MM.1S (cell line): ENCODE data around the gene GDNF.

Source experiments
- DNase-seq: peaks from one replicate; pipeline ENCODE4 v3.0.0-alpha.2; 2015
- H2AFZ ChIP-seq: fragments of 300-600 bp; sonication (generic); 2 replicates; pipeline ENCODE4 v1.6.0; 2016; ENCODE audit warnings: antibody characterized with exemption, low read length
- H3F3A ChIP-seq: fragments of 300-600 bp; sonication (generic); 2 replicates; pipeline ENCODE4 v1.6.1; 2016; ENCODE audit warnings: mild to moderate bottlenecking, antibody characterized with exemption, low read length, moderate library complexity, mixed read lengths; ENCODE audit not compliant: insufficient read depth
- H3K27ac ChIP-seq: fragments of 300-600 bp; sonication (generic); 2 replicates; pipeline ENCODE4 v1.5.1; 2016; ENCODE audit warnings: mild to moderate bottlenecking, low read length
- H3K27me3 ChIP-seq: fragments of 300-600 bp; sonication (generic); replicated peaks from 2 replicates; pipeline ENCODE4 v1.6.0; 2016; ENCODE audit warnings: low read length; ENCODE audit not compliant: insufficient read depth
- H3K36me3 ChIP-seq: fragments of 300-600 bp; sonication (generic); replicated peaks from 2 replicates; pipeline ENCODE4 v1.6.1; 2016; ENCODE audit warnings: mild to moderate bottlenecking, low read length, mixed read lengths; ENCODE audit not compliant: insufficient read depth
- H3K4me1 ChIP-seq: fragments of 300-600 bp; sonication (generic); 2 replicates; pipeline ENCODE4 v1.6.1; 2016; ENCODE audit warnings: low read length, mixed read lengths
- H3K4me2 ChIP-seq: fragments of 300-600 bp; sonication (generic); 2 replicates; pipeline ENCODE4 v1.6.0; 2016; ENCODE audit warnings: low read depth, low read length
- H3K4me3 ChIP-seq: fragments of 300-600 bp; sonication (generic); 2 replicates; pipeline ENCODE4 v1.5.1; 2016; ENCODE audit warnings: low read length, mixed read lengths
- H3K79me2 ChIP-seq: fragments of 300-600 bp; sonication (generic); 2 replicates; pipeline ENCODE4 v1.6.1; 2016; ENCODE audit warnings: mixed run types, low read length, mixed read lengths
- H3K9ac ChIP-seq: fragments of 300-600 bp; sonication (generic); 2 replicates; pipeline ENCODE4 v1.6.1; 2016; ENCODE audit warnings: low read length, mixed read lengths
- H3K9me2 ChIP-seq: fragments of 300-600 bp; sonication (generic); replicated peaks from 2 replicates; pipeline ENCODE4 v1.6.1; 2016; ENCODE audit warnings: mild to moderate bottlenecking, low read length, mixed read lengths; ENCODE audit not compliant: insufficient read depth
- H3K9me3 ChIP-seq: fragments of 300-600 bp; sonication (generic); replicated peaks from 2 replicates; pipeline ENCODE4 v1.6.1; 2016; ENCODE audit warnings: mild to moderate bottlenecking, low read length, mixed read lengths; ENCODE audit not compliant: insufficient read depth
- H4K20me1 ChIP-seq: fragments of 300-600 bp; sonication (generic); 2 replicates; pipeline ENCODE4 v1.6.1; 2016; ENCODE audit warnings: mild to moderate bottlenecking, low read length, moderate library complexity, mixed read lengths; ENCODE audit not compliant: insufficient read depth
- EZH2 ChIP-seq: fragments of 300-600 bp; sonication (generic); optimal IDR thresholded peaks from 2 replicates; pipeline ENCODE3; 2017; ENCODE audit warnings: low read depth, mild to moderate bottlenecking, antibody characterized with exemption, low read length, mixed read lengths
- EZH2phosphoT487 ChIP-seq: fragments of 300-600 bp; sonication (generic); IDR thresholded peaks from 2 replicates; pipeline ENCODE4 v1.6.1; 2018; ENCODE audit warnings: antibody characterized with exemption, low read length
- TF ChIP-seq, protein P1 (sequence below): fragments of 300-600 bp; sonication (generic); IDR thresholded peaks from 2 replicates; pipeline ENCODE4 v1.5.1; 2016; ENCODE audit warnings: antibody characterized with exemption, low read length, mixed read lengths

GDNF gene

DNA sequence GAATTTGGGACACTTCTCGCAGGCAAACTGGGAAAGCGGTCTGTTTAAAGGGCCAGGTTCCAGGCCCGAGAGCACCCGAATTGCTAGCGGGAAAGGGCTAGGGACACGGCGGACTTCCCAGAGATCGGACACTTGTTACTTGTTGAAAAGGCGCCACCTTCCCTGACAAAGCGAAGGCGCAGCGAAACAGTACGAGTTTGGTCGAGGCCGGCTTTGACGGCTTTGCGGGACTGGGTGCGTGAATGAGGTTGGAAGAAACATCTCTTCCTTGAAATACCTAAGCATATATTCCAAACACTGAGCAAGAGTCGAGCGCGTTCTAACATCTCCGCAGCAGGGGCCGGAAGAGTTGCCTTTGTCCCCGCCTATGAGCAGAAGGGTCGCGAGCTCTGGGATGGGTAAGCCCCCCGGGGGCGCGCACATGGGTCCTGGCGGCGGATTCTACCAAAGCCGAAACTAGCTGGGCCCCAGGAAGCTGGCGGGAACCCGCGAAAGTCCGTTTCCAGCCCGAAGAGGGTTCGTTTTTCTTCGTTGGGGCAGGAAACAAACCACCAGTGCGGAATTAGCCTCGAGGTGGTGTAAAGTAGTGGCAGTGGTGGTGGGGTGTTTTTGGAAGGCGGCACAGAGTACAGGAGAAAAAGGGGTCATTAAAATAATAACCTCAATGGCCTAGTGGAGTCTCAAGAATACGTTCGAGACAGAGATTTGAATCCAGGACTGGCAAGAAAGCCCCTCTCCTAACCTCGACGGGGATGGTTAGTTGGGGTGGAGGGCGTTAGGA lies 1.5 kb downstream of the GDNF start:
- peaks cover 24% of the 10 kb centered on the region for H3F3A ChIP-seq
- H3K27me3 ChIP-seq = no peaks in the 10 kb centered on the region
- H3K4me2 ChIP-seq = peak overlapping the region; percentile 82
- DNase-seq = peak; percentile 20
- H3K9me3 ChIP-seq = no peaks in the 10 kb centered on the region
- H3K9ac ChIP-seq = peak overlapping the region; percentile 70; the same call in 1 of the 2 replicates
- peak overlapping the region; percentile 25; the same call in 1 of the 2 replicates for H3K27ac ChIP-seq
- no peaks in the 10 kb centered on the region for H3K9me2 ChIP-seq
- no peaks in the 10 kb centered on the region for H3K36me3 ChIP-seq
- peaks cover 19% of the 10 kb centered on the region for H3K4me1 ChIP-seq
- TF ChIP-seq EZH2phosphoT487 = no peak
- TF ChIP-seq, protein P1, sequence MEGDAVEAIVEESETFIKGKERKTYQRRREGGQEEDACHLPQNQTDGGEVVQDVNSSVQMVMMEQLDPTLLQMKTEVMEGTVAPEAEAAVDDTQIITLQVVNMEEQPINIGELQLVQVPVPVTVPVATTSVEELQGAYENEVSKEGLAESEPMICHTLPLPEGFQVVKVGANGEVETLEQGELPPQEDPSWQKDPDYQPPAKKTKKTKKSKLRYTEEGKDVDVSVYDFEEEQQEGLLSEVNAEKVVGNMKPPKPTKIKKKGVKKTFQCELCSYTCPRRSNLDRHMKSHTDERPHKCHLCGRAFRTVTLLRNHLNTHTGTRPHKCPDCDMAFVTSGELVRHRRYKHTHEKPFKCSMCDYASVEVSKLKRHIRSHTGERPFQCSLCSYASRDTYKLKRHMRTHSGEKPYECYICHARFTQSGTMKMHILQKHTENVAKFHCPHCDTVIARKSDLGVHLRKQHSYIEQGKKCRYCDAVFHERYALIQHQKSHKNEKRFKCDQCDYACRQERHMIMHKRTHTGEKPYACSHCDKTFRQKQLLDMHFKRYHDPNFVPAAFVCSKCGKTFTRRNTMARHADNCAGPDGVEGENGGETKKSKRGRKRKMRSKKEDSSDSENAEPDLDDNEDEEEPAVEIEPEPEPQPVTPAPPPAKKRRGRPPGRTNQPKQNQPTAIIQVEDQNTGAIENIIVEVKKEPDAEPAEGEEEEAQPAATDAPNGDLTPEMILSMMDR = peak; percentile 25; the same call in 1 of the 2 replicates
- no peaks in the 10 kb centered on the region for H4K20me1 ChIP-seq
- peak overlapping the region; percentile 68 for H3K4me3 ChIP-seq
- peak overlapping the region; percentile 58 for H2AFZ ChIP-seq
- peaks cover 59% of the 10 kb centered on the region for H3K79me2 ChIP-seq

DNA sequence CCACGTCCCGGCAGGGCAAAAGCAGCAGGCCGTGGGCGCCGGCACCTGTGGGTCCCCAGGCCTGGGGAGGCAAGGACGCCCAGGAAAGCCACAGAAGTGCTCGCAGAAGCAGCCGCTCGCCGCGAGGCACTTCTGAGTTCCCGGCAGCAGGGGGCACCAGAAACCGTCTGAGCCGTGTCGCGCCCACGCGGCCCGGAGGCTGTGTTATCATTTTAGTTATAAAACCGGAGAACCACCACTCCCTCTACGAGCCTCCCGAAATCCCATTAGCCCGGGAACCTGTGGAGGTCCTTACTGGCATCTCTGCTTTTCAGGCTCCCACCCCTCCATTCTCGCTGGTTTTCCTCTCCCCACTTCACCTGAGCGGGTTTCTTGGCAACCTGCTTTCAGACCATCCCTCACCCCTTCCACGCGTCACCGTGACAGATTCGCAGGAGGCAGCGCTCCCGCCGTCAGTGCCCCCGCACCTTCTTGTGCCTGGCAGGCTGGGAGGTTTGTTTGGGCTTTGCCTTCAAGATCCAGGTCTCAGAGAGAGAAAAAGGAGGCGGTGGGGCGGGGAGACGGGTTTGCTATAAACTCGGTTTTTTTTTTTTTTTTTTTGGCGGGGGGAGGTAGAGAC lies 2.3 kb downstream of the GDNF start:
- peak; percentile 59 for DNase-seq
- no peaks in the 10 kb centered on the region for H3K36me3 ChIP-seq
- H3K9ac ChIP-seq = peak overlapping the region; percentile 70; the same call in 1 of the 2 replicates

DNA sequence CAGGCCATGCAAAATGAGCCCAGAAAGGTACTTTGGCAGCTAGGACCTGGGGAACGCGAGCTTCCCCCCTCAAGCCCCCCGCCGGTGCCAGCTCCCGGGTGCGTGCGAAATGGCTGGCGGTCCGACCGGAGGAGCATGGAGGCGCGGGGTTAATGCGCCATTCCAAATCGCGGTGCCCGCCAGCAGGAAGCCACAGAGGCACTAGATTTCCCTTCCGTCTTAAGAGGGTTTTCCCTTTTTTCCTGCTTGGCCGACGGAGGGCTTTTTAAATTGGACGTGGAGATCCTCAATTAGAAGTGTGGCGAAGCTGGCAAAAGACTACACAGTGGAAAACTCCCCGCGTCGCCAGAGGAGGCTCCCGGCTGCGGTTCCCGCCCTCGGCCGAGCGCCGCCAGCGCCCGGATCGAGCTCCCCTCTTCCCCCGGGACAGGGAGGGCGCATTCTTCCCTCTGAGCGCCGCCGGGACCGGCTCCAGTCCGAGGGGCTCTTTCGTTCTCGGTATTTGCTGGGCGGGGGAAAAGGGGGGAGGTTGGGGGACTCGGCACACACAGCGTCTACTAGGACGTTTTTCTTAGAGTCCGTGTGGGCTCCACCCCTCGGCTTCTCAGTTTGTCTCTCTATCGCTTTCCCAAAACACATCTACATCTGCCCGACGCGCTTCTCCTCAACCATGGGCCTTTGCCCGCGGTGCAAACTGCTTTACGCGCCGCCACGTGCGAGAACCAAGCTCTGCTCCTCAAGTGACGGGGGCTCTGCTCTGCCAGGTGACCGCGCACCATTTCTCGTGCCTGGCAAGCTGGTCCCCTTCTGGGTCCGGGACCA lies 3.0 kb downstream of the GDNF start:
- Histone ChIP-seq H3K9me3 (no peaks in the 10 kb centered on the region), H3K79me2 (peaks cover 59% of the 10 kb centered on the region), H3K4me2 (peak overlapping the region; percentile 82; the same call in 1 of the 2 replicates), H2AFZ (0 out of 2 replicates have a peak overlapping the region, but pooled peaks have one; percentile 26), H3K27me3 (no peaks in the 10 kb centered on the region), H3K9ac (no peak overlapping the region), H4K20me1 (no peaks in the 10 kb centered on the region), H3K9me2 (no peaks in the 10 kb centered on the region), H3K4me3 (peak overlapping the region; percentile 68), H3K27ac (no peak overlapping the region), H3F3A (peaks cover 24% of the 10 kb centered on the region), H3K4me1 (peaks cover 34% of the 10 kb centered on the region), H3K36me3 (no peaks in the 10 kb centered on the region)
- no peak for DNase-seq
- TF ChIP-seq EZH2 = no peak
- TF ChIP-seq EZH2phosphoT487 = no peak
- TF ChIP-seq, protein P1 = no peak

More for the DNA sequence above, 2.3 kb downstream of the GDNF start:
- peak overlapping the region; percentile 68 for H3K4me3 ChIP-seq
- no peaks in the 10 kb centered on the region for H3K27me3 ChIP-seq
- peaks cover 24% of the 10 kb centered on the region for H3F3A ChIP-seq
- no peaks in the 10 kb centered on the region for H3K9me3 ChIP-seq
- no peaks in the 10 kb centered on the region for H3K9me2 ChIP-seq
- H3K4me1 ChIP-seq = peaks cover 27% of the 10 kb centered on the region
- H3K79me2 ChIP-seq = peaks cover 59% of the 10 kb centered on the region
- no peak for TF ChIP-seq EZH2phosphoT487
- TF ChIP-seq, protein P1 = peak; percentile 66
- peak overlapping the region; percentile 25; the same call in 1 of the 2 replicates for H3K27ac ChIP-seq
- peak overlapping the region; percentile 82 for H3K4me2 ChIP-seq
- peak overlapping the region; percentile 26; the same call in 1 of the 2 replicates for H2AFZ ChIP-seq
- no peaks in the 10 kb centered on the region for H4K20me1 ChIP-seq
